GM18868 (cell line): ENCODE measurements around the gene SIPA1L3.

Experiments used
- ATAC-seq: cut with Tn5 transposase; IDR thresholded peaks from one replicate; pipeline ENCODE4 v1.9.1; 2021; ENCODE audit warnings: mild to moderate bottlenecking, moderate library complexity; ENCODE audit not compliant: unreplicated experiment

SIPA1L3 gene

GRCh38 chr19:38035515-38036495 lies 128.8 kb downstream of the SIPA1L3 start:
- ATAC-seq, result no peak

- ATAC-seq, result no peak
These were observed 130.0 kb downstream of the SIPA1L3 start for GRCh38 chr19:38036707-38037611.

GRCh38 chr19:38039966-38040365 lies 133.0 kb downstream of the SIPA1L3 start:
- no peak for ATAC-seq

GRCh38 chr19:38042132-38042531 lies 135.1 kb downstream of the SIPA1L3 start:
- no peak for ATAC-seq

GRCh38 chr19:38043649-38044144 lies 136.7 kb downstream of the SIPA1L3 start:
- no peak for ATAC-seq

- no peak for ATAC-seq
These were observed 137.5 kb downstream of the SIPA1L3 start for GRCh38 chr19:38044267-38045111.

GRCh38 chr19:38045554-38046253 lies 138.7 kb downstream of the SIPA1L3 start:
- no peak for ATAC-seq

- peak; percentile 34 for ATAC-seq
These were observed 139.4 kb downstream of the SIPA1L3 start for GRCh38 chr19:38046254-38047048.

GRCh38 chr19:38047049-38047438 lies 140.0 kb downstream of the SIPA1L3 start:
- no peak for ATAC-seq

GRCh38 chr19:38047641-38048040 lies 140.6 kb downstream of the SIPA1L3 start:
- no peak for ATAC-seq

GRCh38 chr19:38049105-38049649 lies 142.2 kb downstream of the SIPA1L3 start:
- peak; percentile 50 for ATAC-seq

GRCh38 chr19:38055010-38055409 lies 148.0 kb downstream of the SIPA1L3 start:
- ATAC-seq, result no peak

- no peak for ATAC-seq
These were observed 148.9 kb downstream of the SIPA1L3 start for GRCh38 chr19:38055655-38056521.

GRCh38 chr19:38056646-38057045 lies 149.6 kb downstream of the SIPA1L3 start:
- ATAC-seq, result no peak

GRCh38 chr19:38057959-38058690 lies 151.1 kb downstream of the SIPA1L3 start:
- no peak for ATAC-seq

- no peak for ATAC-seq
These were observed 152.9 kb downstream of the SIPA1L3 start for GRCh38 chr19:38059897-38060296.

- no peak for ATAC-seq
These were observed 153.3 kb downstream of the SIPA1L3 start for GRCh38 chr19:38060331-38060730.
